MM.1S (cell line): ENCODE measurements around the gene BEAN1.

ENCODE experiments used
- DNase-seq: peaks from one replicate; pipeline ENCODE4 v3.0.0-alpha.2; 2015
- H2AFZ ChIP-seq: fragments of 300-600 bp; sonication (generic); 2 replicates; pipeline ENCODE4 v1.6.0; 2016; ENCODE audit warnings: antibody characterized with exemption, low read length
- H3F3A ChIP-seq: fragments of 300-600 bp; sonication (generic); 2 replicates; pipeline ENCODE4 v1.6.1; 2016; ENCODE audit warnings: mild to moderate bottlenecking, antibody characterized with exemption, low read length, moderate library complexity, mixed read lengths; ENCODE audit not compliant: insufficient read depth
- H3K27ac ChIP-seq: fragments of 300-600 bp; sonication (generic); 2 replicates; pipeline ENCODE4 v1.5.1; 2016; ENCODE audit warnings: mild to moderate bottlenecking, low read length
- H3K27me3 ChIP-seq: fragments of 300-600 bp; sonication (generic); replicated peaks from 2 replicates; pipeline ENCODE4 v1.6.0; 2016; ENCODE audit warnings: low read length; ENCODE audit not compliant: insufficient read depth
- H3K36me3 ChIP-seq: fragments of 300-600 bp; sonication (generic); replicated peaks from 2 replicates; pipeline ENCODE4 v1.6.1; 2016; ENCODE audit warnings: mild to moderate bottlenecking, low read length, mixed read lengths; ENCODE audit not compliant: insufficient read depth
- H3K4me1 ChIP-seq: fragments of 300-600 bp; sonication (generic); 2 replicates; pipeline ENCODE4 v1.6.1; 2016; ENCODE audit warnings: low read length, mixed read lengths
- H3K4me2 ChIP-seq: fragments of 300-600 bp; sonication (generic); 2 replicates; pipeline ENCODE4 v1.6.0; 2016; ENCODE audit warnings: low read depth, low read length
- H3K4me3 ChIP-seq: fragments of 300-600 bp; sonication (generic); 2 replicates; pipeline ENCODE4 v1.5.1; 2016; ENCODE audit warnings: low read length, mixed read lengths
- H3K79me2 ChIP-seq: fragments of 300-600 bp; sonication (generic); 2 replicates; pipeline ENCODE4 v1.6.1; 2016; ENCODE audit warnings: mixed run types, low read length, mixed read lengths
- H3K9ac ChIP-seq: fragments of 300-600 bp; sonication (generic); 2 replicates; pipeline ENCODE4 v1.6.1; 2016; ENCODE audit warnings: low read length, mixed read lengths
- H3K9me2 ChIP-seq: fragments of 300-600 bp; sonication (generic); replicated peaks from 2 replicates; pipeline ENCODE4 v1.6.1; 2016; ENCODE audit warnings: mild to moderate bottlenecking, low read length, mixed read lengths; ENCODE audit not compliant: insufficient read depth
- H3K9me3 ChIP-seq: fragments of 300-600 bp; sonication (generic); replicated peaks from 2 replicates; pipeline ENCODE4 v1.6.1; 2016; ENCODE audit warnings: mild to moderate bottlenecking, low read length, mixed read lengths; ENCODE audit not compliant: insufficient read depth
- H4K20me1 ChIP-seq: fragments of 300-600 bp; sonication (generic); 2 replicates; pipeline ENCODE4 v1.6.1; 2016; ENCODE audit warnings: mild to moderate bottlenecking, low read length, moderate library complexity, mixed read lengths; ENCODE audit not compliant: insufficient read depth
- CTCF ChIP-seq: fragments of 300-600 bp; sonication (generic); IDR thresholded peaks from 2 replicates; pipeline ENCODE4 v1.5.1; 2016; ENCODE audit warnings: antibody characterized with exemption, low read length, mixed read lengths
- EZH2 ChIP-seq: fragments of 300-600 bp; sonication (generic); optimal IDR thresholded peaks from 2 replicates; pipeline ENCODE3; 2017; ENCODE audit warnings: low read depth, mild to moderate bottlenecking, antibody characterized with exemption, low read length, mixed read lengths
- EZH2phosphoT487 ChIP-seq: fragments of 300-600 bp; sonication (generic); IDR thresholded peaks from 2 replicates; pipeline ENCODE4 v1.6.1; 2018; ENCODE audit warnings: antibody characterized with exemption, low read length

BEAN1 gene

GRCh38 chr16:66385415-66385814, 41.7 kb upstream of the BEAN1 start:
- Histone ChIP-seq H3K27me3 (no peaks in the 10 kb centered on the region), H3K36me3 (no peaks in the 10 kb centered on the region), H3K9me3 (no peaks in the 10 kb centered on the region), H3K4me1 (no peaks in the 10 kb centered on the region), H2AFZ (no peak overlapping the region), H3K9ac (no peak overlapping the region), H3K9me2 (no peaks in the 10 kb centered on the region), H3K4me2 (no peak overlapping the region), H4K20me1 (no peaks in the 10 kb centered on the region), H3K4me3 (no peak overlapping the region), H3K27ac (no peak overlapping the region), H3K79me2 (no peaks in the 10 kb centered on the region), H3F3A (no peaks in the 10 kb centered on the region)
- TF ChIP-seq CTCF: no peak
- no peak for TF ChIP-seq EZH2phosphoT487
- no peak for TF ChIP-seq EZH2
- DNase-seq: no peak

GRCh38 chr16:66386629-66387622, 40.2 kb upstream of the BEAN1 start:
- Histone ChIP-seq H3K27ac (no peak overlapping the region), H3K9me3 (no peaks in the 10 kb centered on the region), H3K4me3 (no peak overlapping the region), H3K9ac (no peak overlapping the region), H3K9me2 (no peaks in the 10 kb centered on the region), H2AFZ (no peak overlapping the region), H3K4me1 (no peaks in the 10 kb centered on the region), H3K36me3 (no peaks in the 10 kb centered on the region), H3F3A (no peaks in the 10 kb centered on the region), H3K79me2 (no peaks in the 10 kb centered on the region), H4K20me1 (no peaks in the 10 kb centered on the region), H3K4me2 (no peak overlapping the region), H3K27me3 (no peaks in the 10 kb centered on the region)
- no peak for DNase-seq
- TF ChIP-seq EZH2phosphoT487: no peak
- TF ChIP-seq CTCF: no peak
- TF ChIP-seq EZH2: no peak

- H3K27me3 ChIP-seq: no peaks in the 10 kb centered on the region
- H3K4me2 ChIP-seq: no peak overlapping the region
- no peaks in the 10 kb centered on the region for H4K20me1 ChIP-seq
- H3K36me3 ChIP-seq: no peaks in the 10 kb centered on the region
- no peaks in the 10 kb centered on the region for H3K9me2 ChIP-seq
- H3K27ac ChIP-seq: no peak overlapping the region
- no peaks in the 10 kb centered on the region for H3K9me3 ChIP-seq
- no peak for DNase-seq
- H3K79me2 ChIP-seq: no peaks in the 10 kb centered on the region
- no peaks in the 10 kb centered on the region for H3F3A ChIP-seq
- TF ChIP-seq EZH2phosphoT487 (no peak), EZH2 (no peak), CTCF (no peak)
- no peaks in the 10 kb centered on the region for H3K4me1 ChIP-seq
- H3K4me3 ChIP-seq: no peak overlapping the region
- no peak overlapping the region for H3K9ac ChIP-seq
- H2AFZ ChIP-seq: no peak overlapping the region
Observed at GRCh38 chr16:66387817-66388332, 39.2 kb upstream of the BEAN1 start.
